OCI-LY7 (cell line): ENCODE measurements around the gene FCMR.

Experiments used
- CTCF ChIP-seq: fragments of 200-600 bp; sonication (generic); conservative IDR thresholded peaks from 2 replicates; pipeline ENCODE4 v1.5.1; 2014; ENCODE audit warnings: mild to moderate bottlenecking, antibody characterized with exemption, low read length, moderate library complexity, mixed read lengths
- EZH2phosphoT487 ChIP-seq: fragments of 200-600 bp; sonication (generic); IDR thresholded peaks from 2 replicates; pipeline ENCODE4 v1.6.1; 2018; ENCODE audit warnings: low read depth, borderline replicate concordance, mild to moderate bottlenecking, mixed run types, antibody characterized with exemption, low read length, moderate library complexity, mixed read lengths

DNA sequence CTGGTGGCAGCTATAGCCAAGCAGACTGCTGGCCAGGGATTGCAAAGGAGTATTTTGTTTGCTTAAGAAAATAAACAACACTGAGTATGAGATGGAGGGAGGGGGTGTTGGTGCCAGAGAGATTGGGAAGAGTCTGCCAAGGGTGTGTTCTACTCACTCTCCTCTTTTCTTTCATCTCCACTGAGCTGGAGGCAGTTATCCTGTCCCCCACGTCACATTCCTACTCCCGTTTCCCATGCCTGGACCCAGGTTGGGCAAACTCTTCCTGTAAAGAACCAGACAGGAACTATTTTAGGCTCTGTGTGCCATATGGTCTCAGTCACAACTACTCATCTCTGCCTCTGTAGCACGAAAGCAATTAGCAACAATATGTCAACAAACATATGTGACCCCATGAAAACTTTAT is 25.9 kb downstream of the FCMR start:
- TF ChIP-seq CTCF (no peak), EZH2phosphoT487 (no peak)
